Neuronal stem cell (in vitro differentiated cells): ENCODE measurements around the gene SCFD1.

ENCODE experiments used
- DNase-seq: peaks from one replicate; pipeline ENCODE4 v3.0.0-alpha.2; 2013; ENCODE audit warnings: low spot score
- H2AFZ ChIP-seq: one replicate; pipeline ENCODE4 v1.6.1; 2013; ENCODE audit warnings: mild to moderate bottlenecking, low read length, inconsistent platforms
- H2AK5ac ChIP-seq: 2 replicates; pipeline ENCODE4 v1.6.1; 2013; ENCODE audit warnings: low read depth, mild to moderate bottlenecking, inconsistent platforms, low read length, moderate library complexity, mixed read lengths
- H2BK120ac ChIP-seq: 2 replicates; pipeline ENCODE4 v1.6.1; 2013; ENCODE audit warnings: low read depth, mild to moderate bottlenecking, inconsistent platforms, low read length, moderate library complexity, mixed read lengths
- H2BK12ac ChIP-seq: one replicate; pipeline ENCODE4 v1.6.1; 2013; ENCODE audit warnings: low read length, inconsistent platforms
- H2BK15ac ChIP-seq: 2 replicates; pipeline ENCODE4 v1.6.1; 2013; ENCODE audit warnings: mild to moderate bottlenecking, low read length, inconsistent platforms, mixed read lengths
- H2BK5ac ChIP-seq: one replicate; pipeline ENCODE4 v1.6.1; 2013; ENCODE audit warnings: inconsistent platforms, mild to moderate bottlenecking, low read length, moderate library complexity
- H3K14ac ChIP-seq: one replicate; pipeline ENCODE4 v1.6.1; 2013; ENCODE audit warnings: low read length, inconsistent platforms
- H3K18ac ChIP-seq: 2 replicates; pipeline ENCODE4 v1.6.1; 2013; ENCODE audit warnings: low read length, inconsistent platforms
- H3K23ac ChIP-seq: 2 replicates; pipeline ENCODE4 v1.6.1; 2013; ENCODE audit warnings: low read depth, mild to moderate bottlenecking, mixed read lengths, low read length, inconsistent platforms; ENCODE audit not compliant: poor library complexity
- H3K27ac ChIP-seq: replicated peaks from 3 replicates; pipeline ENCODE4 v1.5.1; 2013; ENCODE audit warnings: low read length, inconsistent platforms
- H3K27me3 ChIP-seq, 3 experiments: 2 replicates each; pipeline ENCODE4 v1.6.1; 2013; ENCODE audit warnings: low read length in 3 of 3, mild to moderate bottlenecking in 2 of 3, inconsistent platforms in 1 of 3, low read depth in 1 of 3, mixed read lengths in 1 of 3, moderate library complexity in 1 of 3; ENCODE audit not compliant: control insufficient read depth in 3 of 3, insufficient read depth in 3 of 3
- H3K36me3 ChIP-seq, 2 donors: replicated peaks in 1 of 2; 2 replicates each; pipeline ENCODE4 v1.6.1; 2013; ENCODE audit warnings: low read length in 2 of 2; ENCODE audit not compliant: control insufficient read depth in 2 of 2, insufficient read depth in 2 of 2
- H3K4ac ChIP-seq: 2 replicates; pipeline ENCODE4 v1.6.1; 2013; ENCODE audit warnings: inconsistent platforms, mild to moderate bottlenecking, low read length, moderate library complexity
- H3K4me1 ChIP-seq, 2 donors: 1 replicate in 1 of 2; 2 replicates in 1 of 2; pipeline ENCODE4 v1.6.1; 2013; ENCODE audit warnings: low read length in 2 of 2, low read depth in 1 of 2; ENCODE audit not compliant: control insufficient read depth in 2 of 2, insufficient read depth in 1 of 2
- H3K4me2 ChIP-seq: one replicate; pipeline ENCODE4 v1.6.1; 2013; ENCODE audit warnings: mild to moderate bottlenecking, low read length, inconsistent platforms; ENCODE audit not compliant: insufficient read depth, poor library complexity, severe bottlenecking
- H3K4me3 ChIP-seq, 2 donors: 2 replicates each; pipeline ENCODE4 v1.5.1; 2013; ENCODE audit warnings: low read length in 2 of 2, mild to moderate bottlenecking in 2 of 2, inconsistent platforms in 1 of 2, moderate library complexity in 1 of 2
- H3K79me1 ChIP-seq: one replicate; pipeline ENCODE4 v1.6.1; 2013; ENCODE audit warnings: low read depth, mild to moderate bottlenecking, inconsistent platforms, low read length, moderate library complexity
- H3K9ac ChIP-seq: one replicate; pipeline ENCODE4 v1.6.1; 2013; ENCODE audit warnings: mild to moderate bottlenecking, low read depth, low read length, inconsistent platforms; ENCODE audit not compliant: poor library complexity
- H3K9me3 ChIP-seq, 2 donors: replicated peaks in 1 of 2; 2 replicates each; pipeline versions ENCODE3 to v1.6.1; 2013; ENCODE audit warnings: low read length in 2 of 2, mild to moderate bottlenecking in 2 of 2, inconsistent platforms in 1 of 2, low read depth in 1 of 2, mixed read lengths in 1 of 2, moderate library complexity in 1 of 2; ENCODE audit not compliant: control insufficient read depth in 2 of 2, insufficient read depth in 1 of 2
- H4K8ac ChIP-seq: one replicate; pipeline ENCODE4 v1.6.1; 2013; ENCODE audit warnings: low read depth, mild to moderate bottlenecking, inconsistent platforms, low read length, moderate library complexity
- H4K91ac ChIP-seq: one replicate; pipeline ENCODE4 v1.6.1; 2013; ENCODE audit warnings: low read length, low read depth, mild to moderate bottlenecking, inconsistent platforms; ENCODE audit not compliant: poor library complexity
- WGBS, 2 donors: extraction: QIAGEN DNeasy Blood & Tissue Kit; methylation state at CpG; one replicate each; pipeline ENCODE4 v1.1.7; 2013; ENCODE audit warnings: missing lambda C conversion rate in 2 of 2, mixed read lengths in 1 of 2; ENCODE audit not compliant: insufficient read length in 2 of 2, insufficient replicate concordance in 1 of 2; ENCODE audit errors: extremely low coverage in 2 of 2; 5-methylcytosine and 5-hydroxymethylcytosine counted together

SCFD1 gene

GRCh38 chr14:30587141-30587540, 35.0 kb upstream of the SCFD1 start:
- Histone ChIP-seq H2AK5ac (no peak overlapping the region), H2BK12ac (no peak overlapping the region), H3K27me3 (no peaks in the 10 kb centered on the region), H4K8ac (no peak overlapping the region), H3K4me1 (no peaks in the 10 kb centered on the region), H2BK5ac (no peak overlapping the region), H3K4me3 (no peak overlapping the region), H4K91ac (no peak overlapping the region), H3K4me2 (no peak overlapping the region), H2AFZ (no peak overlapping the region), H3K79me1 (no peaks in the 10 kb centered on the region), H3K14ac (no peak overlapping the region), H2BK15ac (no peak overlapping the region), H3K9me3 (peaks cover 3 to 27% of the 10 kb centered on the region in 2 donors), H2BK120ac (no peak overlapping the region), H3K23ac (no peak overlapping the region), H3K4ac (no peak overlapping the region), H3K27ac (no peak overlapping the region), H3K9ac (no peak overlapping the region), H3K18ac (no peak overlapping the region), H3K36me3 (peaks cover 2 to 86% of the 10 kb centered on the region in 2 donors)
- DNase-seq: no peak
- WGBS, 2 donors: no CpG with 5 or more reads among the region's 3 CpGs

- H2BK120ac ChIP-seq: no peak overlapping the region
- H3K9ac ChIP-seq: no peak overlapping the region
- H2BK5ac ChIP-seq: no peak overlapping the region
- H2BK12ac ChIP-seq: no peak overlapping the region
- DNase-seq: no peak
- H2AFZ ChIP-seq: no peak overlapping the region
- H3K18ac ChIP-seq: no peak overlapping the region
- no peak overlapping the region for H3K14ac ChIP-seq
- H3K9me3 ChIP-seq: peaks cover 2 to 22% of the 10 kb centered on the region in 2 donors
- no peak overlapping the region for H3K23ac ChIP-seq
- H3K4me2 ChIP-seq: no peak overlapping the region
- no peak overlapping the region for H3K4me3 ChIP-seq
- H3K27me3 ChIP-seq: no peaks in the 10 kb centered on the region
- H3K27ac ChIP-seq: no peak overlapping the region
- no peak overlapping the region for H2BK15ac ChIP-seq
- no peak overlapping the region for H4K91ac ChIP-seq
- no peak overlapping the region for H2AK5ac ChIP-seq
- H3K4ac ChIP-seq: no peak overlapping the region
- H4K8ac ChIP-seq: no peak overlapping the region
- no peaks in the 10 kb centered on the region for H3K79me1 ChIP-seq
- no peaks in the 10 kb centered on the region for H3K4me1 ChIP-seq
- peaks cover under 1 to 88% of the 10 kb centered on the region in 2 donors for H3K36me3 ChIP-seq
Observed at GRCh38 chr14:30588873-30589272, 33.2 kb upstream of the SCFD1 start.

GRCh38 chr14:30596935-30597334, 25.2 kb upstream of the SCFD1 start:
- H4K8ac ChIP-seq: no peak overlapping the region
- H3K18ac ChIP-seq: no peak overlapping the region
- no peaks in the 10 kb centered on the region for H3K79me1 ChIP-seq
- no peak overlapping the region for H2AFZ ChIP-seq
- H3K4me1 ChIP-seq: no peaks in the 10 kb centered on the region
- no peak for DNase-seq
- H3K14ac ChIP-seq: no peak overlapping the region
- no peak overlapping the region for H3K4me2 ChIP-seq
- no CpG with 5 or more reads among the region's 1 CpG for WGBS, 2 donors
- no peak overlapping the region for H3K4ac ChIP-seq
- no peak overlapping the region for H4K91ac ChIP-seq
- H3K4me3 ChIP-seq: no peak overlapping the region
- H2BK12ac ChIP-seq: no peak overlapping the region
- H3K27ac ChIP-seq: no peak overlapping the region
- no peak overlapping the region for H2BK120ac ChIP-seq
- no peak overlapping the region for H3K23ac ChIP-seq
- no peaks in the 10 kb centered on the region for H3K9me3 ChIP-seq
- no peak overlapping the region for H2BK15ac ChIP-seq
- no peaks in the 10 kb centered on the region for H3K27me3 ChIP-seq
- H3K9ac ChIP-seq: no peak overlapping the region
- no peak overlapping the region for H2AK5ac ChIP-seq
- no peak overlapping the region for H2BK5ac ChIP-seq
- peaks cover 15 to 88% of the 10 kb centered on the region in 2 donors for H3K36me3 ChIP-seq

- Histone ChIP-seq H3K36me3 (peaks cover 15 to 88% of the 10 kb centered on the region in 2 donors), H3K9me3 (no peaks in the 10 kb centered on the region), H3K4me3 (no peak overlapping the region), H3K14ac (no peak overlapping the region), H2AK5ac (no peak overlapping the region), H2BK5ac (no peak overlapping the region), H3K23ac (no peak overlapping the region), H2BK15ac (no peak overlapping the region), H4K91ac (no peak overlapping the region), H3K4me1 (no peaks in the 10 kb centered on the region), H4K8ac (no peak overlapping the region), H3K27me3 (no peaks in the 10 kb centered on the region), H3K9ac (no peak overlapping the region), H2BK12ac (no peak overlapping the region), H2BK120ac (no peak overlapping the region), H3K4me2 (no peak overlapping the region), H2AFZ (no peak overlapping the region), H3K4ac (no peak overlapping the region), H3K18ac (no peak overlapping the region), H3K27ac (no peak overlapping the region), H3K79me1 (no peaks in the 10 kb centered on the region)
- no peak for DNase-seq
Observed at GRCh38 chr14:30597504-30597903, 24.6 kb upstream of the SCFD1 start.
